Stimulated activated naive B cell treated with anti-CD40 and anti-IgM and Interleukin-4, amounts not matched to agents 10 μg/mL and 1 μg/mL and 100 μg/mL, for 72 hours (primary cell): ENCODE results near the gene PFDN4.
A peak's percentile ranks its signal among the peaks of the same experiment; 100 is the strongest.

Source experiments
- ATAC-seq, 2 donors: fragments of 150-1000 bp; cut with Tn5 transposase; replicated peaks; 2 replicates each; pipeline ENCODE4 v1.10.0; 2021; ENCODE audit warnings: moderate library complexity in 1 of 2
- DNase-seq: peaks from one replicate; pipeline ENCODE4 v3.0.0; 2021
- H3K27ac Mint-ChIP-seq: one replicate; pipeline ENCODE4 v1.8.0; 2022; ENCODE audit warnings: mild to moderate bottlenecking, mixed read lengths
- H3K27me3 Mint-ChIP-seq, 2 donors: one replicate each; pipeline ENCODE4 v1.8.0; 2022; ENCODE audit warnings: mixed read lengths in 2 of 2
- H3K36me3 Mint-ChIP-seq, 2 donors: one replicate each; pipeline ENCODE4 v1.8.0; 2022; ENCODE audit warnings: mixed read lengths in 2 of 2, mild to moderate bottlenecking in 1 of 2
- H3K4me1 Mint-ChIP-seq, 2 donors: one replicate each; pipeline ENCODE4 v1.8.0; 2022; ENCODE audit warnings: mixed read lengths in 2 of 2, mild to moderate bottlenecking in 1 of 2
- H3K4me3 Mint-ChIP-seq, 2 donors: one replicate each; pipeline ENCODE4 v1.8.0; 2022; ENCODE audit warnings: mild to moderate bottlenecking in 2 of 2, mixed read lengths in 2 of 2, moderate library complexity in 1 of 2
- H3K9me3 Mint-ChIP-seq, 2 donors: one replicate each; pipeline ENCODE4 v1.8.0; 2022; ENCODE audit warnings: mixed read lengths in 2 of 2, mild to moderate bottlenecking in 1 of 2

The PFDN4 gene, protein sequence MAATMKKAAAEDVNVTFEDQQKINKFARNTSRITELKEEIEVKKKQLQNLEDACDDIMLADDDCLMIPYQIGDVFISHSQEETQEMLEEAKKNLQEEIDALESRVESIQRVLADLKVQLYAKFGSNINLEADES

DNA sequence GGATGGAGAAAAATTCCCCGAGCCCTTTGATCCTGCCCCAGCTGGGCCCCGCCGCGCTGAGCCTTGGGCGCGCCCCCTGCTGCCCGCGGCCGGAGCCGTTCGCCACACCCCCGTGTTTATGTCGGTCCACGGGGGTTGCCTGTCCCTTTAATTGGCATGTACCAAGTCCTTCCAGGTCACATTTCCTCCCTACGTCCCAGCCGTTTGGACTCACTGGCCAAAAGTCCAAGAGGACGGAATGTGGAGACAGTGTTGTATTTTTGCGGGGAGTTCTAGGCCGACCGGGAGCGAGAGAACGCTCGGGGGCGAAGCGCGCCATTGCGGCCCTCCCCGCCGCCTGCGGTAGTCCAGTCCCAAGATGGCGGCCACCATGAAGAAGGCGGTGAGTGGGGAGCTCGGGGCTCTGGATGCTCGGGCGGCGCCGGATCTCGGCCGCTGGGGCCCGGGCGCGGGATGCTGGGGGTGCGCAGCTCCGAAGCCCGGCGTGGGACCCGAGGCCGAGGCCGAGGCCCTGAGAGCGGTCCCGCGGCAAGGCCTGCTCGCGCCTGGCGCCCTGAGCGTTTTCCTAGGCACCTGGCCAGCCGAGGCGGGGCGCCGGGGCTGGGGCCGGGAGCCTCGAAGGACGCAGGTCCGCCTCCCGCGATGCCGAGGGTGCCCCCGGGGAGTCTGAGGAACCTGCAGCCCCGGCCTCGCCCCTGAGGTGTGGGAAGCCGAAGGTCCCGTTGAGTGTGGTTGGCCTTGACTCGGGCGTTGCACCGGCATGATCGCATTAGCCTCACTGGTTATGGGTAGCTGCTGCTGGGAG is at the start of gene PFDN4:
Gene PFDN4, plus strand, starts transcription at position 345 of the 805 bp plus-strand sequence. Its CDS starts 14 bp downstream, at position 359.
- DNase-seq: peak; percentile 83
- H3K4me1 Mint-ChIP-seq: peaks cover 26 to 36% of the 10 kb centered on the region in 2 donors
- H3K27ac Mint-ChIP-seq: peak within 1 kb of the TSS; percentile 100
- H3K4me3 Mint-ChIP-seq: peak within 1 kb of the TSS; percentile 98
- peaks cover 2 to 11% of the 10 kb centered on the region in 2 donors for H3K27me3 Mint-ChIP-seq
- no peaks in the 10 kb centered on the region for H3K9me3 Mint-ChIP-seq
- H3K36me3 Mint-ChIP-seq: no peaks in the 10 kb centered on the region
- ATAC-seq: peak; percentile 93 to 95

DNA sequence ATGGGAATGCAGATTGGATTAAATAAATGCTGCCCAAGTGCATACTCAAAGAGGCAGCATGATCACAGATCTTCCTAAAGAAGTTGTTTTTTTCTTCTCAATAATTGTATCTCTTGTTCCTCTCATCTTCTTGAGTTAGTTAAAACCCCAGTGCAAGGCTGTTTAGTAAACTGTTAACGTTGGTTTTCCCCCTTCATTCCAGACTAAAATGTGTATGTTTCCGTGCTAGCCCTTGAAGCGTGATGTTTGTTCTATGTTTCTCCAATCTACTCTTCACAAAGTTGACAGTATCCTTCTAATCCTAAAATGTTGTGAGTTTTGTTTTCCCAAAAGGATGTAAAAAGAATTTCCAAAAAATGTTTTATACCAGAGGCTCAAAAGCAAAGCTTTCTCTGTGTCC is 49.7 kb upstream of the PFDN4 start:
- Mint-ChIP-seq H3K4me3 (no peak overlapping the region), H3K36me3 (no peaks in the 10 kb centered on the region), H3K4me1 (no peaks in the 10 kb centered on the region), H3K9me3 (no peaks in the 10 kb centered on the region), H3K27ac (no peak overlapping the region), H3K27me3 (peaks cover 9 to 31% of the 10 kb centered on the region in 2 donors)
- no peak for ATAC-seq
- no peak for DNase-seq

DNA sequence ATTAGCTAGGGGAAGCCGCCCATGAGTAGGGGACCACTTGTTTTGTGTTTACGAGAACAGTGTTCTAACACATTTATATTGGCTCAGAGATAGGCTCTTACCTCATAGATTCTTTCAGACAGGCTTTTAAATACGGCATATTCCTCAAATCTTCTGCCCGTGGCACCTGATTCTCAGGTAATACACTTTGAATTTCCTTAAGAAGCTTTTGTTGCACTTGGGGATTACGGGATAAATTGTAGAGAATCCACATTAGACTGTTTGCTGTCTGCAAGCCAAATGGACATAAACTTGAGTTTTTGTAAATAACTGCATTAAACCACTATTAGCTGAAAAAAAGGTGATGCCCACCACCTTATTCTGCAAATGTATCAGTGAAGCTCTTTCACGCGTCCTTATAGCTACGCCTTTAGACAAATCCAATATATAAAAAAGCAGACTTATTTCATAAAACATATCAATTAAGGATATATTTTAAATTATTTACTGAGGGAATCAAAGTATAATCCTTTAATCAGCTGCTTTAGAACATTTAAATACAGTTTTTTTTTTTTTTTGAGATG is 49.0 kb upstream of the PFDN4 start:
- no peak overlapping the region for H3K4me3 Mint-ChIP-seq
- DNase-seq (no peak), ATAC-seq (no peak)
- H3K4me1 Mint-ChIP-seq: no peaks in the 10 kb centered on the region
- H3K9me3 Mint-ChIP-seq: no peaks in the 10 kb centered on the region
- peaks cover 9 to 31% of the 10 kb centered on the region in 2 donors for H3K27me3 Mint-ChIP-seq
- H3K27ac Mint-ChIP-seq: no peak overlapping the region
- no peaks in the 10 kb centered on the region for H3K36me3 Mint-ChIP-seq

DNA sequence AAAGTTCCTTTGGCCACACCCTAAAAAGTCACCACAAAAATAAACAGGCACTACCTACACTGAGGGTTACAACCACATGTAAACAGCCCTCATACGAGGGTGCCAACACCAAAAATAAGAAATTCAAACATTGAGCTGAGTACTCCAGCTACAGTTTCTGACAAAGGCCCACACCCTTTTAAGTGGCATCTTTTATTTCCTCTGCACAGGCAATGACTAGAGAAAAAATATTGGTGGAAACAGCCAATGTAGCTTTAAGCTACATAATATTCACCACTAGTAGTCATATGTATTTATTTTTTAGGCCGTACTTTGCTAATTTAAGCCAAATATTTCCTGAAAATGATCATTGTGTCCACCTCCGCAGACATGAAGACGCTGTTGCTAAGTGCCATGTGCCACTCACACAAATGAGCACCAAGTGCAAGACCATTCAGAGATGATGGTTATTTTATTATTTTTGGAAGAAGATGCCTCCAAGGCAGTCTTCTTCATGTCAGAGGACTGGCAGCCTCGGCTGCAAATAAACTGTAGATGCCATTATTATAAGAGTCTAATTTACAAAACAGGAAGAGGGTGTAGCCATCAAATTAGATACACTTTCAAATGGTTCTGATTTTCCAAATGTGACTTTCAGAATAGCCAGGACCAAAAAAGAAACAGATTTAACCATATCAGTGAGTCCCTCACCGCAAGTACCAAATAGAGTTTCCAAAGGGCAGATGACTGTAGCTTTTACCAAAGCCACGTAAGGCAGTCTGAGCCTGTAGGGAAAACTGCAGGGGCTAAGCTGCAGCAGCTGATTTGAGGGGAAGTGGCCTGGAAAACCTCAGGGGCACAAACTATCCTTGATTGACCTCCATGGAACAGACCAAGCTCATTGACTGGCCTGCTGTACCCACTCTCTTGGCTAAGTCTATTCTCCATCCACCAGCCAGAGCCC is 47.6 kb upstream of the PFDN4 start:
- Mint-ChIP-seq H3K9me3 (no peaks in the 10 kb centered on the region), H3K27ac (no peak overlapping the region), H3K36me3 (no peaks in the 10 kb centered on the region), H3K27me3 (peaks cover 9 to 31% of the 10 kb centered on the region in 2 donors), H3K4me1 (no peaks in the 10 kb centered on the region), H3K4me3 (no peak overlapping the region)
- ATAC-seq (no peak), DNase-seq (no peak)

DNA sequence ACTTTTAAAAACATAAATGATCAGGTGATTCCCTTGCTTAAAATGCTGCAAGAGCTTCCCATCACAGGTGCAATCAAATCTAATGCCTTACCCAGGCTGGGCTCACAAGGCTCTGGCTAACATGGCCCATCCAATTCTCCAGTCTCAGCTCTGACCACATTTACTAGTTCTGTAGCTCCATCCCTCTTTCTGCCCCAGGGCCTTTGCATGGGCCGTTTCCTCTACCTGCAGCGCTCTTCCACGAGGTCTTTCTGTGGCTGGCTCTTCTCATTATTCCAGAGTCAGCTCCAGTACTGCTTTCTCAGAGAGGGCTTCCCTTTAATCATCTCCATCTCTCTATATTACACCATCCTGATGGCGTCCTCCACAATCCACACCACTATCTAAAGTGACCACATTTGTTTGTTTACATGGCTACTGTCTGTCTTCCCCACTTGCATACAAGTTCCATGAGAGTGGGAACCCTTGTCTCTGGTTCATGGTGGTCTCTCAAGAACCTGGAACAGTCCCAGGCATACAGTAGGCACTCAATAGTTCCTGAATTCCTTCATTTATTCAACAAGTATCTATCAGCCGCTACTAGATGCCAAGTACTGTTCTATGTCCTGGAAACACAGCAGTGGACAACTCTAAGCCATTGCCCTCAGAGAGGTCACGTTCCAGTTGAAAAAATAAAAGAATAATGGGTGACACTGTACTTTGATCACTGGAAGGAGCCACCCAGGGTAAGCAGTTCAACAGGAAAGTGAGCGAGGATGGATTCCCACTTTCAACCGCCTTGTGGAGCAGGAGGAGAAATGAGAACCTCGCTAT is 46.7 kb upstream of the PFDN4 start:
- Mint-ChIP-seq H3K27ac (no peak overlapping the region), H3K36me3 (no peaks in the 10 kb centered on the region), H3K9me3 (no peaks in the 10 kb centered on the region), H3K4me1 (no peaks in the 10 kb centered on the region), H3K4me3 (no peak overlapping the region), H3K27me3 (peaks cover 9 to 34% of the 10 kb centered on the region in 2 donors)
- ATAC-seq (no peak), DNase-seq (no peak)

DNA sequence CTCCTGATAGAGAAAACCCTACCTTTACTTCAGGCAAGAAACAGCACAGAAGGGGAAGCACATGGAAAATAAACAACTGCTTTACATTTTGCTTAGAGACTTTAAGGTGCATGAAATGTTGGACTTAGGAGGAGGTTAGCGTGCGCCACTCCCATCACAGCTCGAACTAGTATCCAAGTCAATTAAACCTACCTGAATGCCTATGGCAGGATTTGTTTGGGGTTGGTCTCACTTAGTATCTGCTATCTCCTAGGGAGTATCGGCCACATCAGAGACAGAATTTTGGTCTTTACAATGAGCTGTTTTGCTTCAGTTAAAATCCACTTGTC is 46.1 kb upstream of the PFDN4 start:
- Mint-ChIP-seq H3K4me3 (no peak overlapping the region), H3K4me1 (no peaks in the 10 kb centered on the region), H3K27ac (no peak overlapping the region), H3K9me3 (no peaks in the 10 kb centered on the region), H3K27me3 (peaks cover 9 to 34% of the 10 kb centered on the region in 2 donors), H3K36me3 (no peaks in the 10 kb centered on the region)
- DNase-seq (no peak), ATAC-seq (no peak)

DNA sequence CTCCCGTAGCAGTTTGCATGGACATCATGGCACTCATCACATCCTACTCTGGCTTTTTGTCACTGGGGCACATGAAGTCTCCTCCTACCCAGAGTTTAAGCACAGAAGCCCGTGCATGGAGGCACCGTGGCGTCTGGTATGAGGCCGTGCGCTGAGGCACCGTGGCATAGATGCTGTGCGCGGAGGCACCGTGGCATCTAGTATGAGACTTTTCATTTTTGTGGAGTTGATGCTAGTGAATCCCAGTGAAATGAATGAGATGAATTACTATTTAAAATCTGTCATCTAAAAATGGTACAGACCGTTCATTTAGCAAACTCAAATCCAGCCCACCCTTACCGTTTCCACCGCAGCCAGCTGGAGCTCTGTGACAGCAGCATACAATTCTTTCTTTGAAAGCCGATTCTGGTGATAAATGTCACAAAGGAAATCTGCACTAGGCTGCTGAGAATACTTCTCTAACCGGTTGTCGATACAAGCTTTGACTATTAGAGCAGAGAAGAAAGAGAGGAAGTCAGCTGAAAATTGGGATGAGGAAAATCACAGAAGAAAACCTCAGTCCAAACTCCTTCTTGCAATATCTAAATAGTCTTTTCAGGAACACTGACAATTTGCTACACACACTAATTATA is 45.4 kb upstream of the PFDN4 start:
- H3K4me1 Mint-ChIP-seq: no peaks in the 10 kb centered on the region
- DNase-seq (no peak), ATAC-seq (no peak)
- no peaks in the 10 kb centered on the region for H3K9me3 Mint-ChIP-seq
- H3K27me3 Mint-ChIP-seq: peaks cover 9 to 29% of the 10 kb centered on the region in 2 donors
- H3K36me3 Mint-ChIP-seq: no peaks in the 10 kb centered on the region
- H3K4me3 Mint-ChIP-seq: no peak overlapping the region
- H3K27ac Mint-ChIP-seq: no peak overlapping the region

DNA sequence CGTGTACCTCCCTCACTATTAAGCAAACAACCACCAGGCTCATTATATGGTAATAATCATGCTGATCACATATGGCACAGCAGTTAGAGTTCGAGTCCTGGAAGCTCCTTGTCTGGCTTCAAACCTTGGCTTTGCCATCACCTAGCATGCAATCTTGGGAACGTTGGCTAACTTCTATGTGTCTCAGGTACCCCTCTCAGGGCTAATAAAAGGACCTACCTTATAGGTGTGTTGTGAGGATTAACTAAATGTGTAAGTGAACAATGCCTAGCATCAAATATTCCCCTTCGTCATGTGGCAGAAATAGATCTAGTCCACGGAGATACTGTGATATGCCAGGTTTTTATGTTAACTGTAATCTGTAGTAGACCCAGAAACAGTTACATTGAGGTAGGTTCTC is 44.5 kb upstream of the PFDN4 start:
- no peaks in the 10 kb centered on the region for H3K4me1 Mint-ChIP-seq
- no peak overlapping the region for H3K4me3 Mint-ChIP-seq
- peaks cover 16 to 36% of the 10 kb centered on the region in 2 donors for H3K27me3 Mint-ChIP-seq
- no peaks in the 10 kb centered on the region for H3K36me3 Mint-ChIP-seq
- DNase-seq: no peak
- no peak for ATAC-seq
- no peak overlapping the region for H3K27ac Mint-ChIP-seq
- no peaks in the 10 kb centered on the region for H3K9me3 Mint-ChIP-seq

DNA sequence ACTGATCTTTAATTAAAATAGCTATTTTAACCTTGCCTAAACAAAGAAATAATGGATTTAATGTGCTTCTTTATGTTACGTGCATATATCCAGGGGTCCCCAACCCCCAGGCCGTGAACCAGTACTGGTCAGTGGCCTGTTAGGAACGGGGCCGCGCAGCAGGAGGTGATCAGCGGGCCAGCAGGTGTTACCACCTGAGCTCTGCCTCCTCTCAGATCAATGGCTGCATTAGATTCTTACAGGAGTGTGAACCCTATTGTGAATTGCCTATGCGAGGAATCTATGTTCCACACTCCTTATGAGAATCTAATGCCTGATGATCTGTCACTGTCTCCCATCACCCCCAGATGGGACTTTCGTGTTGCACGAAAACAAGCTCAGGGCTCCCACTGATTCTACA is 42.9 kb upstream of the PFDN4 start:
- Mint-ChIP-seq H3K36me3 (no peaks in the 10 kb centered on the region), H3K27me3 (peaks cover 25 to 47% of the 10 kb centered on the region in 2 donors), H3K4me3 (no peak overlapping the region)

DNA sequence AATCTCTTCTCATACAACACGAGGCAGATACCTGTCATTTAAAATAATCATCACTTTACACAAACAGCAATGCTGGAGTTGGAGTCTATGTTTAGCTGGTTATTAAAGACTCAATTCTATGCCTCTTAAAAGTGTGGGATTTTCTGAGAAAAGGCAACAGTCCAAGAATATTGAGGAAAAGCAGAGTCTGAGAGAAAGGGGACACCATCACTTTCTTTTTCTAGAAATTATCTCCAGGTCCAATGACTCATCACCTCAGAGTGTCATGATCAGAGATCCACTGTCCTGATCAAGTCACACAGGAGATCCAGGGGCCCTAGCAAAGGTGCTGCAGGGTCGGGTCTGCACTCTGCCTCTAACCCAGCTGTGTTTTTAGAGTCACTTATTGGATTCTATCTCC is 42.1 kb upstream of the PFDN4 start:
- Mint-ChIP-seq H3K9me3 (no peaks in the 10 kb centered on the region), H3K4me1 (no peaks in the 10 kb centered on the region)
- DNase-seq: no peak

More for the DNA sequence above, 42.9 kb upstream of the PFDN4 start:
- ATAC-seq: no peak
- H3K9me3 Mint-ChIP-seq: no peaks in the 10 kb centered on the region
- H3K4me1 Mint-ChIP-seq: no peaks in the 10 kb centered on the region
- no peak for DNase-seq
- no peak overlapping the region for H3K27ac Mint-ChIP-seq

DNA sequence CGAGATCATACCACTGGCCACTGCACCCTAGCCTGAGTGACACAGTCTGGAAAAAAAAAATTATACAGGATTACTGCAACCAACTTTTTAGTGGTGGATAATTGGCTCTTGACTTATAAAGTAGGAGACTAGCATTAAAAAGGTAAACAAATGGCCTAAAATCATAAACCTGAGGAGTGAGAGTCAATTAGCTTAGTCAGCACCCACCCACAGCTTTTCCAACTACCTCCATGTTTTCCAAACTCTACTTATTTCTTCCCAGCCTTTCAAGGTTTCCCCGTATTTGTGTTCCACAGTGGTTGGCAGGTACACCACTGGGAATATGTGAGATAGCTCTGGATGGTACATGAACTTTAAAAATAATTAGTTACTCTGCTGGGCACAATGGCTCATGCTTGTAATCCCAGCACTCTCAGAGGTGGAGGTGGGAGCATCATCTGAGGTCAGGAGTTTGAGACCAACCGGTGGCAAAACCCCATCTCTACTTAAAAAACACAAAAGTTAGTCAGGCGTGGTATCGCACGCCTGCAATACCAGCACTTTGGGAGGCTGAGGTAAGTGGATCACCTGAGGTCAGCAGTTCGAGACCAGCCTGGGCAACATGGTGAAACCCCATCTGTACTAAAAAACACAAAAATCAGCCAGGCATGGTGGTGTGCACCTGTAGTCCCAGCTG is 40.8 kb upstream of the PFDN4 start:
- Mint-ChIP-seq H3K36me3 (no peaks in the 10 kb centered on the region), H3K27me3 (peaks cover 34 to 46% of the 10 kb centered on the region in 2 donors), H3K9me3 (no peaks in the 10 kb centered on the region), H3K27ac (no peak overlapping the region), H3K4me1 (no peaks in the 10 kb centered on the region), H3K4me3 (no peak overlapping the region)
- ATAC-seq: no peak
- no peak for DNase-seq

More for the DNA sequence above, 42.1 kb upstream of the PFDN4 start:
- Mint-ChIP-seq H3K4me3 (no peak overlapping the region), H3K36me3 (no peaks in the 10 kb centered on the region), H3K27ac (no peak overlapping the region), H3K27me3 (peaks cover 26 to 41% of the 10 kb centered on the region in 2 donors)
- ATAC-seq: no peak

DNA sequence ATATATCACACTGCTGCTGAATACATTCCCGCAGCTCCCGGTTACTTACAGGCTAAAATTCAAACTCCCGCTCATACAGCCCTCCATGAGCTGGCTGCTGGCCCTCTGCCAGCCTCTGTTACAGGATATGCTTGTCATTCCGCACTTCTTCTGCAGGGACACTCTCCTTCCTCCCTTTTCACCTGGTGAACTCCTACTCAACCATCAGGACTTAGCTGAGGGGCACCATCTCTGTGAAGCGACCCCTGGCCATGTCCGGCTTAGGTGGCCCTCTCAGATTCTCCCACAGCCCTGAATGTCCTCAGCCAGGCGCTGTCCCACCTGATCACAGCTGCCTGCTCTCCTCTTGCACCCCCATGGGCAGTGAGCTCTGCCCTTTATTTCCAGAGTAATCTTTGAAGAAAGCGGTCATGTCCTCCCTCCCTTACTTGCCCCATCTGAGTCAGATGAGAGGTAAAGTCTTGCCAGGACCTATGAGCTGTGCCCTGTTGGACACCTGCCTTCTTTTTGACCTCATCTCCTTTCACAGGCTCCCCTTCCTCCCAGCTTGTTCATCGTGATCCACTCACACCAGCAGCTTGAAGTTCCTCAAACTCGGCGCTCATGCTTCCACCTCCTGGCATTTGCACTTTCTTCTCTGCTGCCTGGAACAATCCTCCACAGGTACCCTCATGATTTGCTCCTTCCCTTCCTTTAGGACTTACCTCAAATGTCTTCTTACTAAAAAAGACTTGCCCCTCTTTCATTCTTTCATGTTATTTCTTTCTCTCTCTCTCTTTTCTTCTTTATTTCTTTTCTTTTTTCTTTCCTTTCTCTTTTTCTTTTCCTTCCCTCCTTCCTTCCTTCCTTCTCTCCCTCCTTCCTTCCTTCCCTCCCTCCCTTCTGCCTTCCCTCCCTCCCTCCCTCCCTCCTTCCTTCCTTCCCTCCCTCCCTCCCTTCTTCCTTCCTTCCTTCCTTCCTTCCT is 39.7 kb upstream of the PFDN4 start:
- Mint-ChIP-seq H3K4me3 (no peak overlapping the region), H3K27ac (no peak overlapping the region), H3K9me3 (no peaks in the 10 kb centered on the region), H3K36me3 (no peaks in the 10 kb centered on the region), H3K27me3 (peaks cover 44 to 56% of the 10 kb centered on the region in 2 donors), H3K4me1 (peaks cover 5 to 7% of the 10 kb centered on the region in 2 donors)
- no peak for ATAC-seq
- DNase-seq: no peak
